Fibroblast of villous mesenchyme (primary cell): ENCODE measurements around the gene CPS1. TPM values are rescaled to one million over a fixed set of nuclear protein-coding genes. Genes with fewer than 3 reads are reported as not detected.

Experiments used
- DNase-seq: peaks from one replicate; pipeline ENCODE4 v3.0.0-alpha.2; 2010; ENCODE audit warnings: low read depth
- H3K4me3 ChIP-seq: 2 replicates; pipeline ENCODE4 v1.5.1; 2011; ENCODE audit warnings: low read depth, mild to moderate bottlenecking, low read length
- CTCF ChIP-seq: IDR thresholded peaks from 2 replicates; pipeline ENCODE4 v1.5.1; 2012; ENCODE audit warnings: low read depth, mild to moderate bottlenecking, low read length; ENCODE audit not compliant: insufficient read depth
- total RNA-seq: library from RNA; depleted of rRNA; stranded (reverse); fragments of >200 nt; gene quantifications from 2 replicates; pipeline ENCODE4 v1.2.3, GENCODE V29; 2012

CPS1 gene
- 19.3 and 21.6 TPM in 2 replicates for total RNA-seq

GRCh38 chr2:210556329-210556980 is at the start of gene CPS1:
TSS of gene CPS1 (plus strand) at chr2:210556599. CDS start at chr2:210556734, 135 bp downstream.
- no peak for DNase-seq
- TF ChIP-seq CTCF: no peak
- H3K4me3 ChIP-seq: no peak within 1 kb of the TSS

- TF ChIP-seq CTCF: no peak
- H3K4me3 ChIP-seq: no peak overlapping the region
- no peak for DNase-seq
These were observed 40.5 kb upstream of the CPS1 start for GRCh38 chr2:210515911-210516310.

- DNase-seq: no peak
- no peak overlapping the region for H3K4me3 ChIP-seq
- no peak for TF ChIP-seq CTCF
These were observed 39.1 kb upstream of the CPS1 start for GRCh38 chr2:210517264-210517663.

GRCh38 chr2:210519594-210519993 is 36.8 kb upstream of the CPS1 start:
- no peak overlapping the region for H3K4me3 ChIP-seq
- no peak for DNase-seq
- TF ChIP-seq CTCF: no peak

- H3K4me3 ChIP-seq: no peak overlapping the region
- DNase-seq: no peak
- TF ChIP-seq CTCF: no peak
These were observed 34.0 kb upstream of the CPS1 start for GRCh38 chr2:210522399-210522798.

GRCh38 chr2:210523650-210524289 is 32.6 kb upstream of the CPS1 start:
- no peak overlapping the region for H3K4me3 ChIP-seq
- DNase-seq: no peak
- no peak for TF ChIP-seq CTCF
